Smooth muscle cell (in vitro differentiated cells): ENCODE results near the gene KCNC3. TPM values are rescaled to one million over a fixed set of nuclear protein-coding genes. Genes with fewer than 3 reads are reported as not detected.

Experiments
- DNase-seq: peaks from one replicate; lab custom pipeline; 2025; ENCODE audit not compliant: unreplicated experiment; lab: John Stamatoyannopoulos, UW
- H2AFZ ChIP-seq: fragments of 200-600 bp; sonication (generic); 2 replicates; pipeline ENCODE4 v1.6.0; 2016; ENCODE audit warnings: antibody characterized with exemption, low read depth, mild to moderate bottlenecking
- H3F3A ChIP-seq: fragments of 200-600 bp; sonication (generic); 2 replicates; pipeline ENCODE4 v1.6.0; 2017; ENCODE audit warnings: antibody characterized with exemption, low read depth
- H3K27ac ChIP-seq: fragments of 200-600 bp; sonication (generic); 2 replicates; pipeline ENCODE4 v1.5.1; 2016; ENCODE audit warnings: low read depth, mild to moderate bottlenecking
- H3K27me3 ChIP-seq: fragments of 200-600 bp; sonication (generic); 2 replicates; pipeline ENCODE4 v1.6.1; 2016; ENCODE audit warnings: low read depth, mild to moderate bottlenecking
- H3K36me3 ChIP-seq: fragments of 200-600 bp; sonication (generic); 2 replicates; pipeline ENCODE4 v1.5.1; 2016; ENCODE audit warnings: low read depth
- H3K4me1 ChIP-seq: fragments of 200-600 bp; sonication (generic); 2 replicates; pipeline ENCODE4 v1.5.1; 2016; ENCODE audit warnings: low read depth
- H3K4me2 ChIP-seq: fragments of 200-600 bp; sonication (generic); 2 replicates; pipeline ENCODE4 v1.6.0; 2016; ENCODE audit warnings: mild to moderate bottlenecking
- H3K4me3 ChIP-seq: fragments of 200-600 bp; sonication (generic); 2 replicates; pipeline ENCODE4 v1.5.1; 2016; ENCODE audit warnings: mild to moderate bottlenecking
- H3K79me2 ChIP-seq: fragments of 200-600 bp; sonication (generic); 2 replicates; pipeline ENCODE4 v1.6.0; 2016; ENCODE audit warnings: low read depth, mild to moderate bottlenecking
- H3K9ac ChIP-seq: fragments of 200-600 bp; sonication (generic); 2 replicates; pipeline ENCODE4 v1.6.0; 2016; ENCODE audit warnings: low read depth
- H3K9me3 ChIP-seq: fragments of 200-600 bp; sonication (generic); replicated peaks from 2 replicates; pipeline ENCODE4 v1.5.1; 2016; ENCODE audit warnings: low read depth
- H4K20me1 ChIP-seq: fragments of 200-600 bp; sonication (generic); 2 replicates; pipeline ENCODE4 v1.6.0; 2016; ENCODE audit warnings: low read depth
- CTCF ChIP-seq: fragments of 200-600 bp; sonication (generic); IDR thresholded peaks from 2 replicates; pipeline ENCODE4 v1.5.1; 2017; ENCODE audit warnings: borderline replicate concordance, mild to moderate bottlenecking, antibody characterized with exemption; ENCODE audit not compliant: insufficient read depth, poor library complexity, severe bottlenecking
- WGBS: methylation state at CpG from one replicate; pipeline ENCODE4 v1.1.7; 2016; ENCODE audit warnings: low lambda C conversion rate; 5-methylcytosine and 5-hydroxymethylcytosine counted together
- polyA plus RNA-seq: library from polyadenylated mRNA; unstranded; fragments of >200 nt; fragmentation: Nextera tagmentation; extraction: Ambion mirVana; gene quantifications from 2 replicates; pipeline ENCODE4 v1.2.1, GENCODE V29; 2016
- total RNA-seq: library from RNA; depleted of rRNA; stranded (reverse); fragments of >200 nt; gene quantifications from 2 replicates; pipeline ENCODE4 v1.2.3, GENCODE V29; 2014

The KCNC3 gene
- total and polyA plus RNA-seq, 2 experiments from 2014 or later: 0.46 to 1.4 TPM

GRCh38 chr19:50300814-50301606, 28.2 kb downstream of the KCNC3 start:
- Histone ChIP-seq H3K36me3 (no peaks in the 10 kb centered on the region), H3K27ac (peak overlapping the region; percentile 42), H3K4me2 (peak overlapping the region; percentile 57), H3K27me3 (no peaks in the 10 kb centered on the region), H2AFZ (no peak overlapping the region), H3K4me1 (no peaks in the 10 kb centered on the region), H4K20me1 (no peaks in the 10 kb centered on the region), H3K9ac (no peak overlapping the region), H3K79me2 (no peaks in the 10 kb centered on the region), H3F3A (no peaks in the 10 kb centered on the region), H3K4me3 (no peak overlapping the region), H3K9me3 (no peaks in the 10 kb centered on the region)
- no peak for TF ChIP-seq CTCF
- WGBS: 44% methylated on average over 10 of the region's 10 CpGs
- no peak for DNase-seq

GRCh38 chr19:50300051-50300450, 29.1 kb downstream of the KCNC3 start:
- H3K27me3 ChIP-seq: no peaks in the 10 kb centered on the region
- TF ChIP-seq CTCF: no peak
- no peaks in the 10 kb centered on the region for H3F3A ChIP-seq
- H2AFZ ChIP-seq: no peak overlapping the region
- no peaks in the 10 kb centered on the region for H3K4me1 ChIP-seq
- no peak overlapping the region for H3K4me3 ChIP-seq
- no peak overlapping the region for H3K27ac ChIP-seq
- WGBS: 63% methylated on average over 2 of the region's 2 CpGs
- no peaks in the 10 kb centered on the region for H4K20me1 ChIP-seq
- no peaks in the 10 kb centered on the region for H3K36me3 ChIP-seq
- no peaks in the 10 kb centered on the region for H3K79me2 ChIP-seq
- no peak for DNase-seq
- no peak overlapping the region for H3K4me2 ChIP-seq
- H3K9me3 ChIP-seq: no peaks in the 10 kb centered on the region
- no peak overlapping the region for H3K9ac ChIP-seq

GRCh38 chr19:50293263-50294004, 35.7 kb downstream of the KCNC3 start:
- Histone ChIP-seq H3K27ac (no peak overlapping the region), H3K4me3 (no peak overlapping the region), H3K9me3 (no peaks in the 10 kb centered on the region), H3K9ac (no peak overlapping the region), H3K4me2 (no peak overlapping the region), H3K4me1 (no peaks in the 10 kb centered on the region), H3K27me3 (no peaks in the 10 kb centered on the region), H3K79me2 (no peaks in the 10 kb centered on the region), H2AFZ (no peak overlapping the region), H4K20me1 (no peaks in the 10 kb centered on the region), H3K36me3 (no peaks in the 10 kb centered on the region), H3F3A (no peaks in the 10 kb centered on the region)
- TF ChIP-seq CTCF: no peak
- DNase-seq: no peak
- WGBS: 72% methylated on average over 14 of the region's 14 CpGs
